H1 (cell line): Measurements from ENCODE around the gene NEUROD1. TPM values are rescaled to one million over a fixed set of nuclear protein-coding genes. Genes with fewer than 3 reads are reported as not detected.

Experiments used
- E2F6 ChIP-seq: IDR thresholded peaks from 2 replicates; pipeline ENCODE4 v1.6.1; 2012; ENCODE audit warnings: inconsistent platforms
- EP300 ChIP-seq, 2 experiments: IDR thresholded peaks; 1 replicate in 1 of 2; 2 replicates in 1 of 2; pipeline ENCODE4 v1.6.1; 2011 to 2012; ENCODE audit warnings: low read depth in 2 of 2, low read length in 2 of 2, mild to moderate bottlenecking in 2 of 2, borderline replicate concordance in 1 of 2, inconsistent platforms in 1 of 2, moderate library complexity in 1 of 2
- GTF2F1 ChIP-seq: IDR thresholded peaks from 2 replicates; pipeline ENCODE4 v1.6.1; 2012; ENCODE audit warnings: low read depth, low read length, improper control_type of control experiment, borderline replicate concordance
- JUND ChIP-seq: IDR thresholded peaks from 2 replicates; pipeline ENCODE4 v1.6.1; 2011; ENCODE audit warnings: mild to moderate bottlenecking, improper control_type of control experiment, low read length
- POU5F1 ChIP-seq: IDR thresholded peaks from 2 replicates; pipeline ENCODE4 v1.6.1; 2011; ENCODE audit warnings: low read depth, mild to moderate bottlenecking, low read length, moderate library complexity
- RFX5 ChIP-seq: IDR thresholded peaks from 2 replicates; pipeline ENCODE4 v1.6.1; 2011; ENCODE audit warnings: low read depth, low read length, improper control_type of control experiment, borderline replicate concordance
- SAP30 ChIP-seq: fragments of 300-600 bp; sonication (generic); IDR thresholded peaks from 2 replicates; pipeline ENCODE4 v1.7.1; 2012; ENCODE audit warnings: low read length, moderate library complexity, mild to moderate bottlenecking, inconsistent platforms; ENCODE audit not compliant: insufficient read depth, insufficient replicate concordance
- SIRT6 ChIP-seq: IDR thresholded peaks from one replicate; pipeline ENCODE4 v1.7.1; 2012; ENCODE audit warnings: low read length, inconsistent platforms
- SUZ12 ChIP-seq: fragments of 200-600 bp; sonication (generic); IDR thresholded peaks from 2 replicates; pipeline ENCODE4 v1.6.1; 2012; ENCODE audit warnings: mild to moderate bottlenecking, inconsistent platforms, low read length, moderate library complexity, mixed read lengths
- TCF12 ChIP-seq: IDR thresholded peaks from 2 replicates; pipeline ENCODE4 v1.6.1; 2011; ENCODE audit warnings: low read depth, mild to moderate bottlenecking, low read length
- TEAD4 ChIP-seq: IDR thresholded peaks from 2 replicates; pipeline ENCODE4 v1.6.1; 2012; ENCODE audit warnings: low read depth, low read length, inconsistent platforms, mixed read lengths
- USF2 ChIP-seq: IDR thresholded peaks from 2 replicates; pipeline ENCODE4 v1.6.1; 2011; ENCODE audit warnings: low read length, improper control_type of control experiment
- polyA plus RNA-seq, 7 experiments: library from polyadenylated mRNA; depleted of rRNA in 3 of 7; stranded (reverse) in 5 of 7; unstranded in 2 of 7; fragments of >200 nt in 5 of 7; fragments of 200-250 nt in 2 of 7; gene quantifications; 1 replicate in 5 of 7; 2 replicates in 1 of 7; 4 replicates in 1 of 7; pipeline versions ENCODE4 v1.2.1 to v1.2.3, GENCODE V29; 2011 to 2013; ENCODE audit warnings: missing spikeins in 2 of 7, mixed read lengths in 2 of 7
- total RNA-seq: library from RNA; stranded (reverse); fragmentation: NEBNext Ultra II Directional; extraction: Animal tissue kit (Norgen Biotek cat#: 25700); gene quantifications from 2 replicates; pipeline ENCODE4 v1.2.1, GENCODE V29; 2021

Gene NEUROD1
- total and polyA plus RNA-seq, 2 of the 8 experiments (the other 6 are each of a cell fraction or from before 2014, with no cell fraction given), result 0.08 TPM; not detected in 1

- TF ChIP-seq GTF2F1 (no peak), TCF12 (no peak), TEAD4 (no peak), EP300 (IDR thresholded peaks at IDR 0.05; ENCODE audit: borderline replicate concordance in 1 of 2, low read depth in 2 of 2, low read length in 2 of 2) (no peak), JUND (no peak), RFX5 (no peak), USF2 (no peak), SUZ12 (peak; percentile 95), E2F6 (no peak), SAP30 (no peak), SIRT6 (no peak), POU5F1 (no peak)
These were observed 4.3 kb upstream of the NEUROD1 start (continued) for GRCh38 chr2:181684454-181685149.
